Activated CD4-positive, CD25-positive, alpha-beta regulatory T cell (primary cell): ENCODE data around the gene RRAGC.
"Not testable (repeated sequence)": the region's sequence is repeated elsewhere in the genome, so short reads cannot be mapped to it uniquely, and the experiment has no call there.

Experiments
- DNase-seq, 4 experiments: peaks; one replicate each; lab custom pipeline; 2025; lab: John Stamatoyannopoulos, UW

Gene RRAGC

GRCh38 chr1:38817267-38818174, 42.1 kb downstream of the RRAGC start:
- no peak for DNase-seq

DNA sequence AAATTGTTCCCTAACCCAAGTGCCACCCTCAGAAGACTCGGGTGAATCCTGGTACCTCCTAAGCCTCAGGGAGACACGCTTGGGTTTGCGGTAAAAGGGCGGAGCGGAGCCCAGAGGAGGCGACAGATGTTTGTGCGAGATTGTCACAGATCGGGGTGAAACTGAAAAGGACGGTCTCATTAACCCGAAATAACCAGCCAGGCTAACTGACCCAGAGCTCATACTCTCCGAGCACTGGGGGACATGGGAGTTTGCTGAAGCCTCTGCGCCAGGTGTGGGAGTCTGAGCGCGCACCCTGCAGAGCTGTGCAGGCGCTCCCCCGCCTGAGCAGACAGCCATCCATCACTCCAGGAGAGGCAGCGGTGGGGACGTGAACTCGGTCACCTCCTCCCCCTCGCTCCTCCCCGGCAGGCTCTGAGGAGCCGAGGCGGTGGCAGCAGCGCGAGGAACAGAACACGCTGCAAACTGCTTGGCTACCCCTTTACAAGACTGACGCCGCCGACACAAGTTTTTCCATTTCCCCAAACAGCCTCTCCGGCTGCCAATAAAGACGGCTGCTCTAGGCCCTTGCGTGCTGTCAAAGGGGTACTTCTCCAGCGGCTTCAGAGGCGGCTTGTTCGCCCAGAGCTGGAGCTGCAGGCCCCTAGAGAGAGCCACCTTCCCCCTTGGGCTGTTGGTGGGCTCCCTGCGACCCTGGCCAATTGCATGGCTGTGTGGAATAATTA, 43.5 kb downstream of the RRAGC start:
- DNase-seq: no peak

DNA sequence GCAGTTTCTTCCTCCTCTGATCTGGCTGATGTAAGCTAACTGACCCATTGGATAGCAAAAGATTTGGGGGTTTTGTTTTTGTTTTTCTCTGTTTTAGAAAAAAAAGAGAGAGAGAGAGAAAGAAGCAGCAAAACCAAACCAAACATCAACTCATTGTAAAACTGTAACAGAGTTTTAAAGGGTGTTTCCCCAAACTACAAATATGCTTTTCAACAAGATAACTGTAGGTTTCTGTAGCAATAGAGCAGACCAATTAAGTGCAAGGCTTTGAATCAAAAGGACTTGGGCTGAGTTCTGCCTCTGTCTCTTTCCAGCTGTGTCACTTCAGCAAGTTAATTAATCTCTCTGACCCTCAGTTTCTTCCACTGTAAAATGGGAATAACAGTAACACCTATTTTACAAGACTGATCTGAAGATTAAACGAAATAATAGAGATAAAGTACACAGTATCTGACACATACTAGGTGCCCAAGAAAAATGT, 44.5 kb downstream of the RRAGC start:
- no peak for DNase-seq

- no peak for DNase-seq
Measured at GRCh38 chr1:38814444-38814983, 45.1 kb downstream of the RRAGC start.

GRCh38 chr1:38812981-38813380, 46.6 kb downstream of the RRAGC start:
- DNase-seq: no peak

DNA sequence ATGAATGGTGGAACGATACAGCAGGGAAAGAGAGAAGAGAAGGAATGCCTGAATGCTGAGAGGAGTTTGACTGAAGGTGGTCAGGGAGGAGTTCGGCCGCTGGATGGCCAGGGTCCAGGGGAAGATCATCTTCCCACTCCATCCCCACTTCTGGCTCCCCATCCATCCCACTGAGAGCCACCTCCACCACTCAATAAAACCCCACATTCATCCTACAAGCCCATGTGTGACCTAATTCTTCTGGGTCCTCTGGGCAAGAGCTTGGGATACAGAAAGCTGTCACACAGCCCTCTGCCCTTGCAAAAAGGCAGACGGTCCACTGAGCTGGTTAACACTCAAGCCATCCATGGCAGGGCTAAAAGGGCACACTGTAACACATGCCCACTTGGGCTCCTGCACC, 48.1 kb downstream of the RRAGC start:
- DNase-seq: not testable (repeated sequence)

DNA sequence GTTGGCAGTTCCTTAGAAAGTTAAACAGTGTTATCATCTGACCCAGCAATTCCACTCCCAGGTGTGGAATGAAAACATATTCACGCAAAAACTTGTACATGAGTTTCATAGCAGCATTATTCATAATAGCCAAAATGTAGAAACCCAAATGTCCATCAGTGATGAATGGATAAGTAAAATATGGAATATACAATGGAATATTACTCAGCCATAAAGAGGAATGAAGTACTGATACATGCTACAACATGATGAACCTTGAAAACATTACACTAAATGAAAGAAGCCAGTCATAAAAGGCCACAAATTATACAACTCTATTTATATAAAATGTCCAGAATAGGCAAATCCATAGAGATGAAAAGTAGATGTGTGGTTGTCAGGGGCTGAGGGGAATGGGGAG, 53.5 kb downstream of the RRAGC start:
- DNase-seq: no peak

GRCh38 chr1:38805036-38805435, 54.5 kb downstream of the RRAGC start:
- no peak for DNase-seq

DNA sequence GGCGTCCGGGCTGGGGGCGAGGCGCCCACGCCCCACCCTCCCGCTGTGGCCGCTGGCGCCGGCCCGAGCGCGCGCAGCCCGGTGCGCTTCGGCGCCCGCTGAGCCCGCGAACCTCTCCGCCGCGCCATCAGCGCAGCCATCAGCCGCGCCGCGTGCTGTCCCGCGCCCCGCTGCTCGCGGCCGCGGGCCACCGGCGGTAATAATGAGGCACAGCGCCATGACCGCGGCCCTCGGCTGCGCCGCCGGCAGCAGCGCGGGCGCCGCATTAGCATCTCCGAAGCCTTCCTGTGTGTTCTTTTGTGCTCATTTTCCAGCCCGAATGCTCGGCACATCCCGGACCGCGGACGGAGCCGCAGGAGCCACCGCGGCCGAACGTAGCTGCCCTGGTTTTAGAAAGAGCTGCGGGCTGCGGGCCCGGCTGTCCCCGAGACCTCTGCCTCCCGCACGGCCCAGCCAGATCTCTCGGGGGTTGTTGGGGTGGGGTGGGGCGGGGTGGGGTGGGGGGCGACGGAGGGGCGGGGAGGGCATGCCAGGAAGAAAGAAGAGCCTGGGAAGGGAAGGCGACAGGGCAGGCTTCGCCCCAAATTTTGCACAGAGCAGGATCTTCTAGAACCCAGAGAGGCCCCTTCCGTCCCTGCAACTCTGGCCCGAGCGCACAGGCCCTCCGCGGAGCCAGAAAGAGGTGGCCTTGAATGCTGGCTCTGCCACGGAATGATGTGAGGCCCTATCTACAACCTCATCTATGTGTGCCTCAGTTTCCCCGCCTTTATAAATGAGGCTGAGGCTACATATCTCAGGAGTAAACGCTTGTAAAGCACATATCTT, 55.3 kb downstream of the RRAGC start:
- no peak for DNase-seq

GRCh38 chr1:38803647-38804046, 55.9 kb downstream of the RRAGC start:
- DNase-seq: no peak

GRCh38 chr1:38800720-38801671, 58.6 kb downstream of the RRAGC start:
- no peak for DNase-seq

- DNase-seq: no peak
Measured at GRCh38 chr1:38793299-38793698, 66.3 kb downstream of the RRAGC start.

GRCh38 chr1:38791892-38792291, 67.7 kb downstream of the RRAGC start:
- no peak for DNase-seq

GRCh38 chr1:38791164-38791515, 68.4 kb downstream of the RRAGC start:
- no peak for DNase-seq

DNA sequence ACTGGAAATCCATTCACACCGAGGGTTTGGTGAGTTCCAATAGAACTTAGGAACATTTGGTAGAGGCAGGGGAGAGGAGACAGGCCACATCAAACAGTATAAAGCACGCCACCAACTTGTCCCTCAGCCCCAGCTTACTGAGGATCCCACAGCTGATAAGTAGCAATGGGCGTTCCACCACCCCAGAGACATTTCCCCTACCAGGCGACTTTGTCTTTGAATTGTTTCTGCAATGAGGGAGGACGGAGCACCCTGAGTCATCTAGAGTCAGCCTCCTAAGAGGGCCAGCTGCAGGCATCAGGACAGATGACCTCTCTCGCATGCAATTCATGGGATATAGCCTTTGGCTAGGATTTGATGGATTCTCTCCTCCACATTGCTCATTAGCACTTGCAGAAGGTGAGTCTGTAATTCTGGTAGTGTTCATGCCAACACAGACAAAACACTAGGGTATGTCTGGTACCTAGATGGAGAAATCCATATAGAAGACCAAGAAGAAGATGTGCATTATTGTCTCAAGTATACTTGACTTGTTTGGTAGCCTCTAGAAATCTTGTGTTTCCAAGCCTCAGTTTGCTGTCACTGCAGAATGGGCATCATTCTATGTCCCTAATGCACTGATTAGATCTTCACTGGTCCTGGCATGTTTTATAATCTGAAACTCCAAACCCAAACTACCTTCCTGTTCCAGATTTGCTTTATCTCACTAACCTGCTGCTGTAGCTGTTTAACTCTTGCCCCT, 69.0 kb downstream of the RRAGC start:
- no peak for DNase-seq

DNA sequence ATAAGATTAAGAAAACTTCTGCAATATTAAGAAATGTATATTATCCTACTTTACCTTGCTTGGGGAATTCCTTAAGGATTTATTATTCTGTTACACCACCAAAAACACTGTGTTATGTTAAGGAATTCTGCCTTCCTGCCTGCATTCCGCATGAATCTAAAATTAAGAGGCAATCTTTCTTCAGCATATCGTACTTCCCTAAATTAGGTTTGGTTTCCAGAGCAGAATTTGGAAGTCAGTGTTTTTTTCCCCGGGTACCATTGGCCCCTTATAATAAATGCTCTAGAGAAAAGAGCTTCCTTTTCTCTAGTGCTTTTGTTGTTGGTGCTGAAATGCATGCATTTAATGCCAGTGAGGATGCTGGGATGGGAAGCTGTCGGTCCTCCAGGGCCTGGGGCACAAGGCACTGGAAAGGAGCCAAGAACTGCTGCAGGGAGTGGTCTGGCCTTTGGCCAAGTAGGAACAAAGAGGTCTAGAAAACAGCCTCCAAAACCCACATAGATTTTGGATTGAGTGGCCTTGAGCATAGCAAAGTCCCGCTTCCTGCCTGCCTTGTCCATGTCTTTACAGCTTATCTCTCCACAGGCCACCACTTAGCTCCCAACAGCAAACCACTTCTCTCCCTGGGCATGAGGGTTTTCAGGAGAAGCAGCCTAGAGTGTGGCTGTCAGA, 69.9 kb downstream of the RRAGC start:
- no peak for DNase-seq

DNA sequence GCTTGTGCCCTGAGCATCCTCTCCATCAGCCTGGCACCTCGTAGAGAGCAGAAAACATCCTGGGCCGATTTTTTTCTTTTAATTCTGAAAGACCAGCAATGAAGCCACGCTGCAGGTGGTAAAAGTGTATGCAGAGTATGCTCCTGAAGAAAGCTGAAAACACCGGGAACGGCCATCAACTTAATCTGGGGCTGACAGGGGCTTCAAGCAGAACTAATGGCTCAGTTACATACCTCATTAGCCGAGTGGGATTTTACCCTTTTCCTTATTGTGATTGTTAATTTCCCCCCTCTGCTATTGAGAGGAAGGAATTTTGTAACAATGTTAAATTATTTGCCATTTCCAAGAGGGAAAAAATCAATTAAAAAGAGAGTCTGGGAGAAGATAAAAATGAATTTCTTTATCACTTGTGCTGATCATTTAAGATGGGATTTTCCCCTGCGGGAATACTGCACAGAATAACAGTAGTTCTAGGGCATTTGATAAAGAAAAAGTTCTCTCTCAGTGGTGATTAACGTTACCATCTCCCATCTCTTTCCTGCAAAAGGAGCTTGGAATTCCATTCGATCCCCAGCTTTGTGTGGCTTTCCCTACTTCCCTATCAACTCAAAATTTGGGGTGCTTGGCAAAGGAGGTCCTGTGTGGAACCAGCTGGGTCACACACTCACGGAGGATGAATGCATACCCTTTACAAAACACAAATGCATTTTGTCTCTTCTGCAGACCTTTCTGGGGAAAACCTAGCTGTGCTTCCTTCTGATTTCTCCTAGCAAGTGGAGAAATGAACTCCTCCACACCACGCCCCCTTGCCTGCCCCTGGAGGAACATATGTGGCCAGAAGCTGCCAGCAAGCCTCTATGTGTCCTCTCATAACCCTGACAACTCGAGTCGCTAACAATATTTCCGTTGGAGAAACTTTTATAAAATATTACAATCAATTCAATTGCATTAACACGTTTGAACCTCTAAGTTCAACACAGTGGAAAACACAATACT, 70.9 kb downstream of the RRAGC start:
- no peak for DNase-seq
